ENCODE data around the gene MYZAP.

The MYZAP gene

GRCh38 chr15:57554812-57555179 is 36.9 kb upstream of the MYZAP start:
- TF ChIP-seq REST (IDR thresholded peaks at IDR 0.05; ENCODE audit: insufficient read depth in 1 of 2, low read depth in 2 of 2, low read length in 2 of 2) (no peak), POLR2AphosphoS5 (IDR thresholded peaks at IDR 0.05; ENCODE audit: low read depth, low read length) (no peak), FOXP2 (optimal IDR thresholded peaks at IDR 0.05; ENCODE audit: borderline replicate concordance, extremely low read depth, extremely low read length, insufficient read depth) (no peak), SIN3A (IDR thresholded peaks at IDR 0.05; ENCODE audit: borderline replicate concordance, insufficient read depth, low read length) (no peak), TAF1 (IDR thresholded peaks at IDR 0.05; ENCODE audit: borderline replicate concordance, insufficient read depth, low read length) (no peak)

DNA sequence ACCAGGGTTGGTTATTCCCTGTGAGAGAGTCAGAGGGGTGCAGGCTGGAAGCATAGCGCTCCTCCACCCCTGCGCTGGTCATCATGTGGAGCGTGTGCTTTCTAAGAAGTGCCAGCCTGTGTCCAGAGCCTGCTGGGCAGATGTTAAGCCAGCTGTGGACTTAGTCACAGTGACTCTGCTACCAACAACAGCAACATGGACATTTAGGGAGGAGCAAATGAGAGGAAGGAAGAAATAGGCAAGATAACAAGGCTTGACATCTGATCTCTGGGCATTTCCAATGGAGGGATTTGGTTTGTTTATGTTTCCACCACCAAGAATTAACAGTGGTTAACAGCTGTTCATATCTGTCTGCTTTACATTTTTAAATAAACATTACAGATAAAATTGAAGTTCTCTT is 36.4 kb upstream of the MYZAP start:
- no peak for TF ChIP-seq SIN3A (IDR thresholded peaks at IDR 0.05; ENCODE audit: borderline replicate concordance, insufficient read depth, low read length)
- TF ChIP-seq FOXP2 (optimal IDR thresholded peaks at IDR 0.05; ENCODE audit: borderline replicate concordance, extremely low read depth, extremely low read length, insufficient read depth), result no peak
- TF ChIP-seq TAF1 (IDR thresholded peaks at IDR 0.05; ENCODE audit: borderline replicate concordance, insufficient read depth, low read length), result no peak
- no peak for TF ChIP-seq POLR2AphosphoS5 (IDR thresholded peaks at IDR 0.05; ENCODE audit: low read depth, low read length)
- TF ChIP-seq REST (IDR thresholded peaks at IDR 0.05; ENCODE audit: insufficient read depth in 1 of 2, low read depth in 2 of 2, low read length in 2 of 2), result no peak

DNA sequence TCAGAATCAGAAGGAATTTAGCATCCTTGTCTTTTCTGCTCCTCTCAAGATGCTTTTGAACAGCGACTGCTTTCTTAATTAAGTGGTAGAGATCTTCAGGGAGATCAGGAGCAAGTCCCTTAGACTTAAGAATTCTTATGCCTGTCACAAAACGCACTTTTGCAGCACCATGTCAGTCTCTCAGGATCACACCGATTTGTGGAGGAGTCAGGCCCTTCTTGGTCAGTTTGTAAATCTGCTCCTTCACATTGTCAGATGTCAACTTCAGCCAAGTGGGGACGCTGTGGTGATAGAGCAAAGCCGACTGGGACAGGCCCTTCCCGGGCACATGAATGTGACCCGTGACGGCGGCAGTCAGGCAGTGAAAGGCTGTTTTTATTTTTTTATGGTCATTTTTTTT is 35.7 kb upstream of the MYZAP start:
- TF ChIP-seq REST (IDR thresholded peaks at IDR 0.05; ENCODE audit: insufficient read depth in 1 of 2, low read depth in 2 of 2, low read length in 2 of 2) (no peak), TAF1 (IDR thresholded peaks at IDR 0.05; ENCODE audit: borderline replicate concordance, insufficient read depth, low read length) (no peak), FOXP2 (optimal IDR thresholded peaks at IDR 0.05; ENCODE audit: borderline replicate concordance, extremely low read depth, extremely low read length, insufficient read depth) (no peak), POLR2AphosphoS5 (IDR thresholded peaks at IDR 0.05; ENCODE audit: low read depth, low read length) (no peak), SIN3A (IDR thresholded peaks at IDR 0.05; ENCODE audit: borderline replicate concordance, insufficient read depth, low read length) (no peak)

- no peak for TF ChIP-seq SIN3A (IDR thresholded peaks at IDR 0.05; ENCODE audit: borderline replicate concordance, insufficient read depth, low read length)
- no peak for TF ChIP-seq TAF1 (IDR thresholded peaks at IDR 0.05; ENCODE audit: borderline replicate concordance, insufficient read depth, low read length)
- TF ChIP-seq POLR2AphosphoS5 (IDR thresholded peaks at IDR 0.05; ENCODE audit: low read depth, low read length), result no peak
- TF ChIP-seq REST (IDR thresholded peaks at IDR 0.05; ENCODE audit: insufficient read depth in 1 of 2, low read depth in 2 of 2, low read length in 2 of 2), result no peak
- TF ChIP-seq FOXP2 (optimal IDR thresholded peaks at IDR 0.05; ENCODE audit: borderline replicate concordance, extremely low read depth, extremely low read length, insufficient read depth), result no peak
These were observed 34.4 kb upstream of the MYZAP start for GRCh38 chr15:57557267-57557666.

GRCh38 chr15:57557810-57558209 is 33.9 kb upstream of the MYZAP start:
- no peak for TF ChIP-seq FOXP2 (optimal IDR thresholded peaks at IDR 0.05; ENCODE audit: borderline replicate concordance, extremely low read depth, extremely low read length, insufficient read depth)
- TF ChIP-seq SIN3A (IDR thresholded peaks at IDR 0.05; ENCODE audit: borderline replicate concordance, insufficient read depth, low read length), result no peak
- no peak for TF ChIP-seq REST (IDR thresholded peaks at IDR 0.05; ENCODE audit: insufficient read depth in 1 of 2, low read depth in 2 of 2, low read length in 2 of 2)
- no peak for TF ChIP-seq POLR2AphosphoS5 (IDR thresholded peaks at IDR 0.05; ENCODE audit: low read depth, low read length)
- TF ChIP-seq TAF1 (IDR thresholded peaks at IDR 0.05; ENCODE audit: borderline replicate concordance, insufficient read depth, low read length), result no peak
